H1 (cell line): ENCODE data around the gene TGFBR1. TPM values are rescaled to one million over a fixed set of nuclear protein-coding genes. Genes with fewer than 3 reads are reported as not detected.

Experiments
- CTCF ChIA-PET: fragments of 300-600 bp; sonication (Branson Sonifier 250); formaldehyde crosslinking; loops from one replicate; lab custom pipeline; 2021; ENCODE audit not compliant: partially characterized antibody; lab: Charles Lee
- POLR2A ChIA-PET: fragments of 300-600 bp; sonication (Branson Sonifier 250); formaldehyde crosslinking; loops from one replicate; lab custom pipeline; 2021; ENCODE audit warnings: inconsistent platforms; ENCODE audit not compliant: partially characterized antibody; lab: Charles Lee
- DNase-seq, 2 experiments: peaks; one replicate each; pipeline versions ENCODE4 v3.0.0 to v3.0.0-alpha.2; 2010 to 2022; ENCODE audit warnings: low spot score in 2 of 2, low read depth in 1 of 2, mixed read lengths in 1 of 2
- FAIRE-seq: peaks from 2 replicates; lab custom pipeline; 2011; peaks lifted over from hg19 to GRCh38; lab: Jason Lieb, UNC
- H2AFZ ChIP-seq: 2 replicates; pipeline ENCODE4 v1.8.1; 2012; ENCODE audit warnings: low read length, inconsistent platforms
- H2AK5ac ChIP-seq: 2 replicates; pipeline ENCODE4 v1.6.1; 2013; ENCODE audit warnings: low read depth, low read length
- H2BK120ac ChIP-seq: replicated peaks from 2 replicates; pipeline ENCODE3; 2013; ENCODE audit warnings: low read depth, low read length, inconsistent platforms
- H2BK12ac ChIP-seq: 2 replicates; pipeline ENCODE4 v1.6.1; 2013; ENCODE audit warnings: low read depth, low read length
- H2BK15ac ChIP-seq: 2 replicates; pipeline ENCODE4 v1.6.1; 2013; ENCODE audit warnings: low read length
- H2BK20ac ChIP-seq: 2 replicates; pipeline ENCODE4 v1.6.1; 2013; ENCODE audit warnings: low read length
- H2BK5ac ChIP-seq: 2 replicates; pipeline ENCODE4 v1.6.1; 2013; ENCODE audit warnings: low read depth, low read length
- H3K14ac ChIP-seq: 2 replicates; pipeline ENCODE4 v1.6.1; 2013; ENCODE audit warnings: inconsistent platforms; ENCODE audit not compliant: insufficient read length
- H3K18ac ChIP-seq: 2 replicates; pipeline ENCODE4 v1.6.1; 2013; ENCODE audit warnings: low read length; ENCODE audit errors: extremely low read depth
- H3K23ac ChIP-seq: 2 replicates; pipeline ENCODE4 v1.6.1; 2013; ENCODE audit warnings: inconsistent platforms; ENCODE audit not compliant: insufficient read length
- H3K23me2 ChIP-seq: 2 replicates; pipeline ENCODE4 v1.6.1; 2013; ENCODE audit warnings: low read depth, low read length
- H3K27ac ChIP-seq: 2 replicates; pipeline ENCODE4 v1.6.1; 2011; ENCODE audit warnings: low read depth, low read length, inconsistent platforms
- H3K27me3 ChIP-seq, 4 experiments: replicated peaks in 1 of 4; 1 replicate in 1 of 4; 2 replicates in 3 of 4; pipeline versions ENCODE4 v1.6.1 to v1.8.1; 2011 to 2013; ENCODE audit warnings: low read length in 3 of 4, mild to moderate bottlenecking in 3 of 4, inconsistent platforms in 2 of 4, mixed read lengths in 2 of 4, moderate library complexity in 1 of 4; ENCODE audit not compliant: control insufficient read depth in 3 of 4, insufficient read depth in 3 of 4; ENCODE audit errors: extremely low read depth in 1 of 4
- H3K36me3 ChIP-seq, 4 experiments: 2 replicates each; pipeline versions ENCODE4 v1.6.1 to v1.8.1; 2011 to 2013; ENCODE audit warnings: mild to moderate bottlenecking in 4 of 4, low read length in 3 of 4, moderate library complexity in 2 of 4, control low read depth in 1 of 4, inconsistent platforms in 1 of 4; ENCODE audit not compliant: insufficient read depth in 4 of 4, control insufficient read depth in 2 of 4
- H3K4ac ChIP-seq: replicated peaks from 2 replicates; pipeline ENCODE3; 2013; ENCODE audit warnings: low read length, low read depth, mixed read lengths, inconsistent platforms; ENCODE audit not compliant: insufficient read length
- H3K4me1 ChIP-seq, 4 experiments: replicated peaks in 1 of 4; 1 replicate in 1 of 4; 2 replicates in 3 of 4; pipeline versions ENCODE4 v1.6.1 to v1.8.1; 2011 to 2013; ENCODE audit warnings: low read length in 3 of 4, inconsistent platforms in 2 of 4, mixed read lengths in 1 of 4; ENCODE audit not compliant: insufficient read depth in 4 of 4, control insufficient read depth in 3 of 4
- H3K4me2 ChIP-seq, 2 experiments: 2 replicates each; pipeline versions ENCODE4 v1.6.1 to v1.8.1; 2011 to 2013; ENCODE audit warnings: low read depth in 2 of 2, low read length in 2 of 2, control low read depth in 1 of 2, inconsistent platforms in 1 of 2, mild to moderate bottlenecking in 1 of 2; ENCODE audit not compliant: insufficient read depth in 1 of 2
- H3K4me3 ChIP-seq, 4 experiments: fragments of 200-600, 300-600 bp in 1 of 4; sonication (generic), shearing (Covaris generic), sonication (Bioruptor Twin) in 1 of 4; 2 replicates each; pipeline versions ENCODE4 v1.5.1 to v1.8.1; 2011 to 2016; ENCODE audit warnings: low read length in 4 of 4, low read depth in 3 of 4, control low read depth in 2 of 4, inconsistent platforms in 2 of 4, mild to moderate bottlenecking in 2 of 4, mixed read lengths in 1 of 4, moderate library complexity in 1 of 4; ENCODE audit not compliant: insufficient read depth in 2 of 4; ENCODE audit errors: extremely low read depth in 1 of 4
- H3K56ac ChIP-seq: replicated peaks from 2 replicates; pipeline ENCODE3; 2013; ENCODE audit warnings: low read depth, mild to moderate bottlenecking, mixed read lengths, low read length, inconsistent platforms; ENCODE audit not compliant: insufficient read length
- H3K79me1 ChIP-seq: 2 replicates; pipeline ENCODE4 v1.6.1; 2013; ENCODE audit warnings: low read depth, low read length, control low read depth
- H3K79me2 ChIP-seq, 2 experiments: 2 replicates each; pipeline versions ENCODE4 v1.6.1 to v1.8.1; 2012 to 2013; ENCODE audit warnings: low read length in 2 of 2, mild to moderate bottlenecking in 2 of 2, inconsistent platforms in 1 of 2; ENCODE audit not compliant: insufficient read depth in 2 of 2, control insufficient read depth in 1 of 2
- H3K9ac ChIP-seq, 4 experiments: replicated peaks in 1 of 4; 1 replicate in 1 of 4; 2 replicates in 3 of 4; pipeline versions ENCODE4 v1.6.1 to v1.8.1; 2011 to 2013; ENCODE audit warnings: low read depth in 3 of 4, low read length in 3 of 4, control low read depth in 2 of 4, mild to moderate bottlenecking in 2 of 4, moderate library complexity in 2 of 4, inconsistent platforms in 1 of 4; ENCODE audit errors: extremely low read depth in 1 of 4
- H3K9me3 ChIP-seq, 2 experiments: 2 replicates each; pipeline versions ENCODE4 v1.6.1 to v1.8.1; 2012 to 2013; ENCODE audit warnings: mild to moderate bottlenecking in 2 of 2, moderate library complexity in 2 of 2, control low read depth in 1 of 2, inconsistent platforms in 1 of 2, low read depth in 1 of 2, low read length in 1 of 2, mixed read lengths in 1 of 2; ENCODE audit not compliant: insufficient read depth in 2 of 2
- H4K20me1 ChIP-seq, 2 experiments: replicated peaks in 1 of 2; 2 replicates each; pipeline versions ENCODE3 to v1.8.1; 2011 to 2013; ENCODE audit warnings: inconsistent platforms in 2 of 2, low read length in 2 of 2, mild to moderate bottlenecking in 1 of 2; ENCODE audit not compliant: insufficient read depth in 2 of 2, control insufficient read depth in 1 of 2
- H4K5ac ChIP-seq: 2 replicates; pipeline ENCODE4 v1.6.1; 2013; ENCODE audit warnings: low read length, low read depth, mixed read lengths, inconsistent platforms; ENCODE audit not compliant: insufficient read length
- H4K8ac ChIP-seq: 2 replicates; pipeline ENCODE4 v1.8.0; 2013; ENCODE audit warnings: mild to moderate bottlenecking, moderate library complexity, low read length, inconsistent platforms; ENCODE audit not compliant: insufficient read depth; ENCODE audit errors: extremely low read depth
- H4K91ac ChIP-seq: replicated peaks from 2 replicates; pipeline ENCODE3; 2013; ENCODE audit warnings: low read length, mixed read lengths, inconsistent platforms; ENCODE audit not compliant: insufficient read length
- CEBPB ChIP-seq: IDR thresholded peaks from 2 replicates; pipeline ENCODE4 v1.6.1; 2012; ENCODE audit warnings: low read depth, low read length
- EP300 ChIP-seq, 2 experiments: IDR thresholded peaks; 1 replicate in 1 of 2; 2 replicates in 1 of 2; pipeline ENCODE4 v1.6.1; 2011 to 2012; ENCODE audit warnings: low read depth in 2 of 2, low read length in 2 of 2, mild to moderate bottlenecking in 2 of 2, borderline replicate concordance in 1 of 2, inconsistent platforms in 1 of 2, moderate library complexity in 1 of 2
- EZH2 ChIP-seq: fragments of 200-600 bp; sonication (generic); IDR thresholded peaks from 2 replicates; pipeline ENCODE4 v1.7.1; 2012; ENCODE audit warnings: low read depth, mild to moderate bottlenecking, moderate library complexity, low read length, inconsistent platforms; ENCODE audit not compliant: severe bottlenecking
- GTF2F1 ChIP-seq: IDR thresholded peaks from 2 replicates; pipeline ENCODE4 v1.6.1; 2012; ENCODE audit warnings: low read depth, low read length, improper control_type of control experiment, borderline replicate concordance
- HDAC2 ChIP-seq, 2 experiments: fragments of 300-600 bp in 1 of 2; sonication (generic) in 1 of 2; IDR thresholded peaks; 2 replicates each; pipeline ENCODE4 v1.6.1; 2011 to 2012; ENCODE audit warnings: low read depth in 2 of 2, low read length in 2 of 2, mild to moderate bottlenecking in 2 of 2, moderate library complexity in 2 of 2, borderline replicate concordance in 1 of 2, inconsistent platforms in 1 of 2
- KDM4A ChIP-seq: IDR thresholded peaks from one replicate; pipeline ENCODE4 v1.7.1; 2012; ENCODE audit warnings: low read depth, mild to moderate bottlenecking, moderate library complexity, low read length, inconsistent platforms; ENCODE audit not compliant: severe bottlenecking
- POLR2A ChIP-seq, 2 experiments: IDR thresholded peaks; 1 replicate in 1 of 2; 2 replicates in 1 of 2; pipeline ENCODE4 v1.6.1; 2011; ENCODE audit warnings: low read depth in 2 of 2, low read length in 2 of 2, mild to moderate bottlenecking in 2 of 2; ENCODE audit errors: control extremely low read depth in 1 of 2
- POLR2AphosphoS5 ChIP-seq: IDR thresholded peaks from 2 replicates; pipeline ENCODE4 v1.6.1; 2011; ENCODE audit warnings: low read depth, low read length
- SP1 ChIP-seq: IDR thresholded peaks from 2 replicates; pipeline ENCODE4 v1.6.1; 2011; ENCODE audit warnings: low read depth, low read length
- SP4 ChIP-seq: IDR thresholded peaks from 2 replicates; pipeline ENCODE4 v1.6.1; 2012; ENCODE audit warnings: low read length, inconsistent platforms
- TEAD4 ChIP-seq: IDR thresholded peaks from 2 replicates; pipeline ENCODE4 v1.6.1; 2012; ENCODE audit warnings: low read depth, low read length, inconsistent platforms, mixed read lengths
- USF2 ChIP-seq: IDR thresholded peaks from 2 replicates; pipeline ENCODE4 v1.6.1; 2011; ENCODE audit warnings: low read length, improper control_type of control experiment
- YY1 ChIP-seq: IDR thresholded peaks from 2 replicates; pipeline ENCODE4 v1.6.1; 2011; ENCODE audit warnings: low read depth, mild to moderate bottlenecking, low read length
- ZNF274 ChIP-seq: IDR thresholded peaks from 2 replicates; pipeline ENCODE4 v1.7.0; 2012; ENCODE audit warnings: low read length, borderline replicate concordance; ENCODE audit errors: extremely low read depth
- WGBS, 2 experiments: shearing (Covaris generic) in 1 of 2; methylation state at CpG; one replicate each; pipeline versions ENCODE4 v1.1.6 to v1.1.7; 2013 to 2015; ENCODE audit warnings: low lambda C conversion rate in 2 of 2, mixed read lengths in 2 of 2, inconsistent platforms in 1 of 2, low coverage in 1 of 2, missing lambda C conversion rate in 1 of 2; ENCODE audit not compliant: insufficient replicate concordance in 2 of 2, insufficient coverage in 1 of 2, insufficient read length in 1 of 2; ENCODE audit errors: extremely low coverage in 1 of 2, missing lambda C conversion rate in 1 of 2; 5-methylcytosine and 5-hydroxymethylcytosine counted together
- polyA plus RNA-seq, 7 experiments: library from polyadenylated mRNA; depleted of rRNA in 3 of 7; stranded (reverse) in 5 of 7; unstranded in 2 of 7; fragments of >200 nt in 5 of 7; fragments of 200-250 nt in 2 of 7; gene quantifications; 1 replicate in 5 of 7; 2 replicates in 1 of 7; 4 replicates in 1 of 7; pipeline versions ENCODE4 v1.2.1 to v1.2.3, GENCODE V29; 2011 to 2013; ENCODE audit warnings: missing spikeins in 2 of 7, mixed read lengths in 2 of 7
- total RNA-seq: library from RNA; stranded (reverse); fragmentation: NEBNext Ultra II Directional; extraction: Animal tissue kit (Norgen Biotek cat#: 25700); gene quantifications from 2 replicates; pipeline ENCODE4 v1.2.1, GENCODE V29; 2021

The TGFBR1 gene
- total and polyA plus RNA-seq, 2 of the 8 experiments (the other 6 are each of a cell fraction or from before 2014, with no cell fraction given), result 16.8 to 52.4 TPM

DNA sequence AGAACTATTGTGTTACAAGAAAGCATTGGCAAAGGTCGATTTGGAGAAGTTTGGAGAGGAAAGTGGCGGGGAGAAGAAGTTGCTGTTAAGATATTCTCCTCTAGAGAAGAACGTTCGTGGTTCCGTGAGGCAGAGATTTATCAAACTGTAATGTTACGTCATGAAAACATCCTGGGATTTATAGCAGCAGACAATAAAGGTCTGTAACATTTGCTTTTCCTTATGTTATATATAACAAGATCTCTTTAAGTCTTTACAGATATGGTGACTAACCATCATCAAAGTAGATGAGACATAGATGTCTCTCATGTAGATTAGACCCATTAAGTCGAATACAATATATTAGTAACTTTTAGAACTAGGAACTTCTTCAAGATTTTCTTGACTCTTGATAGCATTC lies 33.0 kb downstream of the TGFBR1 start:
- no peak overlapping the region for H2BK20ac ChIP-seq
- H3K18ac ChIP-seq, result no peak overlapping the region
- no peak for TF ChIP-seq ZNF274
- TF ChIP-seq SP4, result no peak
- TF ChIP-seq SP1, result no peak
- TF ChIP-seq GTF2F1, result no peak
- no peak for TF ChIP-seq EP300 (IDR thresholded peaks at IDR 0.05; ENCODE audit: borderline replicate concordance in 1 of 2, low read depth in 2 of 2, low read length in 2 of 2)
- no peak for TF ChIP-seq POLR2AphosphoS5
- TF ChIP-seq KDM4A, result no peak
- no peak for TF ChIP-seq HDAC2 (IDR thresholded peaks at IDR 0.05; ENCODE audit: borderline replicate concordance in 1 of 2, low read depth in 2 of 2, low read length in 2 of 2)
- TF ChIP-seq EZH2, result no peak
- TF ChIP-seq TEAD4, result no peak
- TF ChIP-seq POLR2A (IDR thresholded peaks at IDR 0.05; ENCODE audit: control extremely low read depth in 1 of 2, low read depth in 2 of 2, low read length in 2 of 2), result no peak
- TF ChIP-seq YY1, result no peak
- no peak for TF ChIP-seq CEBPB
- no peak for TF ChIP-seq USF2
- H4K20me1 ChIP-seq, result no peaks in the 10 kb centered on the region
- H2AK5ac ChIP-seq, result no peak overlapping the region
- H3K4me1 ChIP-seq, result no peaks in the 10 kb centered on the region
- H2BK12ac ChIP-seq, result no peak overlapping the region
- H2BK5ac ChIP-seq, result no peak overlapping the region
- peaks cover 0 to 26% (median 4%) of the 10 kb centered on the region in 4 experiments; a peak in 5 of 8 replicates for H3K36me3 ChIP-seq
- FAIRE-seq (no peak), DNase-seq (no peak)
- no peak overlapping the region for H3K4me3 ChIP-seq
- no peak overlapping the region for H2AFZ ChIP-seq
- H4K5ac ChIP-seq, result no peak overlapping the region
- no peaks in the 10 kb centered on the region for H3K27me3 ChIP-seq
- no peak overlapping the region for H3K27ac ChIP-seq
- POLR2A ChIA-PET, result no interaction called here
- no peak overlapping the region for H3K4ac ChIP-seq
- H3K4me2 ChIP-seq, result no peak overlapping the region
- H4K8ac ChIP-seq, result no peak overlapping the region
- H2BK120ac ChIP-seq, result no peak overlapping the region
- no peak overlapping the region for H3K23ac ChIP-seq
- H3K9ac ChIP-seq, result no peak overlapping the region
- no peak overlapping the region for H4K91ac ChIP-seq
- H3K9me3 ChIP-seq, result no peaks in the 10 kb centered on the region
- H3K23me2 ChIP-seq, result no peaks in the 10 kb centered on the region
- H2BK15ac ChIP-seq, result no peak overlapping the region
- H3K56ac ChIP-seq, result no peak overlapping the region
- CTCF ChIA-PET, result interaction anchor here (0.7 to 8.9 kb wide), 7 partner anchors 8 to 347 kb away, joined by 3 to 108 read pairs (median 4); partner anchors contain the start of gene TGFBR1
- 89 to 100% methylated on average over 1 to 7 of the region's 7 CpGs for WGBS, 2 experiments
- no peaks in the 10 kb centered on the region for H3K79me2 ChIP-seq
- no peak overlapping the region for H3K14ac ChIP-seq
- no peaks in the 10 kb centered on the region; the same call in 1 of the 2 replicates for H3K79me1 ChIP-seq
